22Rv1 (cell line): ENCODE measurements around the gene SLC25A15.
"Not testable (repeated sequence)": the region's sequence is repeated elsewhere in the genome, so short reads cannot be mapped to it uniquely, and the experiment has no call there.

ENCODE experiments used
- H3K27ac ChIP-seq: fragments of 450-650 bp; 2 replicates; pipeline ENCODE4 v1.5.1; 2017
- CTCF ChIP-seq: fragments of 450-650 bp; IDR thresholded peaks from 2 replicates; pipeline ENCODE4 v1.5.1; 2017; ENCODE audit warnings: mild to moderate bottlenecking
- ZFX ChIP-seq: fragments of 450-650 bp; IDR thresholded peaks from 2 replicates; pipeline ENCODE4 v1.6.1; 2017; ENCODE audit warnings: antibody characterized with exemption, borderline replicate concordance

SLC25A15 gene

GRCh38 chr13:40818926-40819325, 29.5 kb downstream of the SLC25A15 start:
- no peak overlapping the region for H3K27ac ChIP-seq

GRCh38 chr13:40819797-40820315, 30.4 kb downstream of the SLC25A15 start:
- no peak overlapping the region for H3K27ac ChIP-seq
- TF ChIP-seq CTCF (no peak), ZFX (no peak)

More at GRCh38 chr13:40818926-40819325, 29.5 kb downstream of the SLC25A15 start:
- TF ChIP-seq ZFX (no peak), CTCF (no peak)

- not testable (repeated sequence) for H3K27ac ChIP-seq
Observed at GRCh38 chr13:40839725-40840124, 50.3 kb downstream of the SLC25A15 start.

GRCh38 chr13:40840955-40841354, 51.5 kb downstream of the SLC25A15 start:
- H3K27ac ChIP-seq, result not testable (repeated sequence)
